GM12873 (cell line): ENCODE data around the gene C6orf132.

ENCODE experiments used
- TF ChIP-seq, protein P1 (sequence below): IDR thresholded peaks from 2 replicates; pipeline ENCODE4 v1.5.1; 2012; ENCODE audit warnings: low read depth, mild to moderate bottlenecking, moderate library complexity, low read length, control low read depth; ENCODE audit not compliant: insufficient read depth; ENCODE audit errors: missing control alignments

The C6orf132 gene

DNA sequence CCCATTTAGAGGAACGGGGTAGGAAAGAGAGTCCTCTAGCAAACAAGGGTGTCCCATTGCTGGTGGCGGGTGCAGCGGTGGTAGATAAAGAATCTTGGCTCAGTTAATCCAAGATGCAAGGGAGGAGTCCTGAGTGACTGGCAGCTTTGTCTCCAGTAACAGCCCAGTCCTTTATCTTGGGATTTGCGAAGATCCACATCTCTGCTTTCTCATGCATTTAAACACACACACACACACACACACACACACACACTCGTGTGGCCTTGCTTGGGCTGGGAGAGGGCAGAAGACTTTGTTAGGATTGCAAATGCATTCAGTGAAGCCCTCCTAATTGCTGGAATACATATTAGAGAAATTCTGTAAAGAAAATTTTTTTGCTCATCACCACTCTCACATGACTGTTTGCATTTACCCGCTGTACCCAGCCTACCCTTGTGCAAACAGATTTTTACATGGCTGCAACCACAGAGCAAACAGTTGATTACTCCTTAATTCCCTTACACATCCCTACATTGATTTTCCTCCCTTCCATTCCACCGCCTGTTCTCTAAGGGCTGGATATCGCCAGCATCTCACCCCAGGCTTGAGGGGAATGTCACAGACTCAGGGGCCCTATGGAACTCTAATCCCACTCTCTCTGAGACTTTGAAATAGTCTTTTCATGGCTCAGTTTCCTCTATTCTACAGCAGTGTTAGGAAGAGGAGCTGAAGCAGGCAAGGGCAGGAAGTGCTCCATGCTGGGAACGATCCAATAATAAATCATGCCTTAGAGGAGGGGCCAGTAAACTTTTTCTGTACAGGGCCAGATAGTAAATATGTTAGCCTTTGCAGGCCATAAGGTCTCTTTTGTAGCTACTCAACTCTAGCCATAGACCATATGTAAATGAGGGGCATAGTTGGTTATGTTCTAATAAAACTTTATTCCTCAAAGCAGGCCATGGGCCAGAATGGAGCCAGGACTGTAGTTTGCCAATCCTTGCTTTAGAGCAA lies 3.5 kb downstream of the C6orf132 start:
- TF ChIP-seq, protein P1, sequence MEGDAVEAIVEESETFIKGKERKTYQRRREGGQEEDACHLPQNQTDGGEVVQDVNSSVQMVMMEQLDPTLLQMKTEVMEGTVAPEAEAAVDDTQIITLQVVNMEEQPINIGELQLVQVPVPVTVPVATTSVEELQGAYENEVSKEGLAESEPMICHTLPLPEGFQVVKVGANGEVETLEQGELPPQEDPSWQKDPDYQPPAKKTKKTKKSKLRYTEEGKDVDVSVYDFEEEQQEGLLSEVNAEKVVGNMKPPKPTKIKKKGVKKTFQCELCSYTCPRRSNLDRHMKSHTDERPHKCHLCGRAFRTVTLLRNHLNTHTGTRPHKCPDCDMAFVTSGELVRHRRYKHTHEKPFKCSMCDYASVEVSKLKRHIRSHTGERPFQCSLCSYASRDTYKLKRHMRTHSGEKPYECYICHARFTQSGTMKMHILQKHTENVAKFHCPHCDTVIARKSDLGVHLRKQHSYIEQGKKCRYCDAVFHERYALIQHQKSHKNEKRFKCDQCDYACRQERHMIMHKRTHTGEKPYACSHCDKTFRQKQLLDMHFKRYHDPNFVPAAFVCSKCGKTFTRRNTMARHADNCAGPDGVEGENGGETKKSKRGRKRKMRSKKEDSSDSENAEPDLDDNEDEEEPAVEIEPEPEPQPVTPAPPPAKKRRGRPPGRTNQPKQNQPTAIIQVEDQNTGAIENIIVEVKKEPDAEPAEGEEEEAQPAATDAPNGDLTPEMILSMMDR = no peak

DNA sequence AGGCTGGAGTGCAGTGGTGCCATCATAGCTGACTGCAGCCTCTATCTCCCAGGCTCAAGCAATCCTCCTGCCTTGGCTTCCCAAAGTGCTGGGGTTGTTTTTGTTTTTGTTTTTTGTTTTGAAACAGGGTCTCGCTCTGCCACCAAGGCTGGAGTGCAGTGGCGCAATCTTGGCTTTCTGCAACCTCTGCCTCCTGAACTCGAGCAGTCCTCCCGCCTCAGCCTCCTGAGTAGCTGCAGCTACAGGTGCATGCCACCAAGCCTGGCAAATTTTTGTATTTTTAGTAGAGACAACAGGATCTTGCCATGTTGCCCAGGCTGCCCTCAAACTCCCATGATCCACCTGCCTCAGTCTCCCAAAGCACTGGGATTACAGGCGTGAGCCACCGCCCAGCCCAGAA lies 4.2 kb downstream of the C6orf132 start:
- TF ChIP-seq, protein P1 = no peak

DNA sequence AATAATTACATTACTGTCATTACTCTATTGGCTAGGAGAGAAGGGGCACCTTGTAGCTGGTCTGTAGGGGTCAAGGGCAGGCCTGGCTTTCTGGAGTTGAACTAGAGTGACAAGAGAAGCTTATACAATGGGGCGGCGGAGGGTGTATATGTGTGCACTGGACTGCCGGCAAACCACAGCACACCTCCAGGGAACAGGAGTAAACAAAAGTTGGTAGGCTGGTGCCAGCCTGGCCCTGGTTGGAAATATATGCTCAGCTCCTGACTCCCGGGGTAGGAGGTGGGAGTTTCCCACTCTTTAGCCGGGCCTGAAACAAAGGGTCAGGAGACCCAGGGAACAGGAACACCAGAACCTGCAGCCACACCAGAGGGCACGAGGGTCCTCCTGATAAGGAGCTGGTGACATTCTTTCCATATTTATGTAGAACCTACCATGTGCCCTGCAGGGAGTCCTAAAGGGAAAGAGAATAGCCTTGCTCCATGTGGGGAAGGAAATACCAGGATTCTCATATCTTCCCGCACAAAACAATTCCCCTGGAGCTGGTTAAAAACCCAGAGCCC lies 5.1 kb downstream of the C6orf132 start:
- TF ChIP-seq, protein P1 = no peak

DNA sequence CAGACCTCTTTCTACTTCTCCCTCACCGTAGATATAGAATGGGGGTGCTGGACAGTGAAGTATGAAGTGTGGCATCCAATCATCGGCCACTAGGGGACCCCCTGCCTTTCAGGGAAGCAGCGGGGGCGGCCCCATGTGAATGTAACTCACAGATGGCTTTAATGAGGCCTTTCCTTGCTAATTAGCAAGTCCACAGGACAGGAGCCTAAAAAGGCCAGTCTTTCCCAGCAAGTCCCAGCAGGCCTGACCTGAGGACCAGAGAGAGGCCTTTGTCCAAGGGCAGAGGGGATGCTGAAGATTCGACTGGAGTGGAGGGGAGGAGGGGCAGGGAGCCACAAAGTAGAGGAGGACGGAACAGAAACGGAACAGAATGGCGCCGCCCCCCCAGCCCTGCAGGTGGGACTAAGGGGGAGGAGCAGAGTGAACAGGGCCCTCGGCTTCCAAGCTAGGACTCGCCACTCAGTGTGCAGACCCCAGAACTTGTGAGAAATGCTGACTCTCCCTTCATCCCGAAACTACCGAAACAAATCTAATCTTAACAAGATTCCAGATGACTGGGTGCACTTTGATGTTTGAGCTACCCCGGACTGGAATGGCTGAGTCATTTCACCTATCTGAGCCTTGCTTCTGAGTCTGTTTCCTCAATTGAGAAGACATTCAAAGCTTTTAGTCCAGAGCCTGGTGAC lies 5.8 kb downstream of the C6orf132 start:
- TF ChIP-seq, protein P1 = peak; percentile 57

DNA sequence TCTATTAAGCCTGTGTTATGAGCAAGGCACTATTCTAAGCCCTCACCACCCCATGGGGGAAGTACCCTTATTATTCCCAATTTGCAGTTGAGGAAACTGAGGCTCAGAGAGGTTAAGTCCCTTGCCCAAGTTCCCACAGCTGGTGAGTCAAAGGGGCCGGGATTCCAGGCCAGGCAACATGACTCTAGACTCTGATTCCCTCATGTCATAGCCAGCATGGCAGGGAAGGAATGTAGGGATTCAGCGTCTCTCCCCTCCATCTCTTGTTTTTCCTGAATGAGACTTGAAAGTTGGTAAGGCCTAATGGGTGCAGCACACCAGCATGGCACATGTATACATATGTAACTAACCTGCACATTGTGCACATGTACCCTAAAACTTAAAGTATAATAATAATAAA lies 6.7 kb downstream of the C6orf132 start:
- TF ChIP-seq, protein P1 = no peak

DNA sequence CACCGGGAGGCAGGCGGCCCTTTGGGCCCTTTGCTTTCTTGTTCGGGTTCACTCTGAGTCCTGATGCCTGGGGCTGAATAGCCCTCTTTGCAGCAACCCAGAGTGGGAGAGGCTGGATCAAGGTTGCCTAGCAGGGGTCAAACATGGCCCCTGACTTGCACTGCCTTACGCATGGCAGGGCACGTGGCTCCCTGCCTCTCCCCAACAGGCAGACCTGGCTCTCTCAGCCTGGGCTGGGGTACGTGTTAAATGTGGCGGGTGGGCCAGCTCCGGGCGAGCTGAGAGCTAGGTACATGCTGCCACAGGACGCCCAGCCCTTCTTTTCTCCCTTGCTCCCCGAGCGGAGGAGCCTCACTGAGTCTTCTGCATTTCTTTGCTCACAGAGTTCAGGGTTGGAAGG lies 7.3 kb downstream of the C6orf132 start:
- TF ChIP-seq, protein P1 = no peak

DNA sequence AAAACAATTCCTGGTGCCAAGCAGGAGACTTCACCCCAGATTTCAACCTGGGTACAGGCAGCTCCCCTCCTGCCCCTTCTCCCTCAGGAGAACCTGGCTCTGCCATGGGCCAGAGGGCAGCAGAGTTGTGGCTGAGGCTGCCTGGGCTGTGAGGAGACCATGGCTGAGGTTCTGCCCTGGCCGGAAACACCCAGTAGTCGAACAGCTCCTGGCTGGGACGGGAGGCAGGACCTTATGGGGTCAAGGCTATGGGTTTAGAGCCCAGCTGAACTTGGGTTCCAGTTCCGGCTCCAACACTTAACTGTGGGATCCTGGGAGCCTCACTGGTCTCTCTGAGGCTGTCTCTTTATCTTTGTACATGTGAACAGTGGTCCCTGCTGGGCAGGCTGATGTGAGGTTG lies 8.5 kb downstream of the C6orf132 start:
- TF ChIP-seq, protein P1 = no peak
